GM21717 (cell line): Measurements from ENCODE around the gene PSAP.

Source experiments
- ATAC-seq: cut with Tn5 transposase; IDR thresholded peaks from one replicate; pipeline ENCODE4 v1.9.1; 2021; ENCODE audit warnings: mild to moderate bottlenecking, moderate library complexity; ENCODE audit not compliant: unreplicated experiment

PSAP gene

GRCh38 chr10:71810048-71810750, 40.9 kb downstream of the PSAP start:
- ATAC-seq, result no peak

- ATAC-seq, result no peak
These were observed 41.4 kb downstream of the PSAP start for GRCh38 chr10:71809628-71810027.

- no peak for ATAC-seq
These were observed 43.2 kb downstream of the PSAP start for GRCh38 chr10:71807557-71808510.

GRCh38 chr10:71806704-71807556, 44.1 kb downstream of the PSAP start:
- no peak for ATAC-seq

GRCh38 chr10:71805776-71806703, 45.0 kb downstream of the PSAP start:
- no peak for ATAC-seq

GRCh38 chr10:71804077-71804476, 47.0 kb downstream of the PSAP start:
- ATAC-seq, result no peak

- no peak for ATAC-seq
These were observed 48.1 kb downstream of the PSAP start for GRCh38 chr10:71802715-71803488.

- ATAC-seq, result no peak
These were observed 48.8 kb downstream of the PSAP start for GRCh38 chr10:71802235-71802634.

GRCh38 chr10:71801361-71801760, 49.7 kb downstream of the PSAP start:
- ATAC-seq, result peak; percentile 88

GRCh38 chr10:71799608-71800453, 51.2 kb downstream of the PSAP start:
- ATAC-seq, result no peak

GRCh38 chr10:71799112-71799511, 51.9 kb downstream of the PSAP start:
- no peak for ATAC-seq

- no peak for ATAC-seq
These were observed 52.8 kb downstream of the PSAP start for GRCh38 chr10:71798308-71798624.

- ATAC-seq, result no peak
These were observed 53.3 kb downstream of the PSAP start for GRCh38 chr10:71797533-71798307.

GRCh38 chr10:71796749-71797405, 54.2 kb downstream of the PSAP start:
- ATAC-seq, result no peak

- ATAC-seq, result no peak
These were observed 55.8 kb downstream of the PSAP start for GRCh38 chr10:71795248-71795647.

GRCh38 chr10:71790749-71791440, 60.2 kb downstream of the PSAP start:
- ATAC-seq, result no peak

GRCh38 chr10:71789871-71790270, 61.2 kb downstream of the PSAP start:
- no peak for ATAC-seq
